HCT116 (cell line): ENCODE results near the gene ZNF76. TPM values are rescaled to one million over a fixed set of nuclear protein-coding genes. Genes with fewer than 3 reads are reported as not detected.

Source experiments
- ATAC-seq: fragments of 200-7000 bp; cut with Tn5 transposase; 2 replicates; pipeline ENCODE4 v1.9.1; 2020; ENCODE audit warnings: mild to moderate bottlenecking, moderate library complexity
- BruUV-seq: library from RNA; stranded (reverse); fragments of 400-500 nt; replicated peaks from 2 replicates; lab custom pipeline; 2021; lab: Mats Ljungman, UMichigan
- CTCF ChIA-PET: fragments of 300-600 bp; sonication (Branson Sonifier 250); formaldehyde crosslinking; loops from one replicate; lab custom pipeline; 2021; ENCODE audit warnings: antibody characterized with exemption; lab: Charles Lee
- POLR2A ChIA-PET: fragments of 300-600, 350-600 bp; sonication (Branson Sonifier 250); formaldehyde crosslinking; loops from one replicate; lab custom pipeline; 2021; ENCODE audit warnings: antibody characterized with exemption; lab: Charles Lee
- RAD21 ChIA-PET, 2 experiments: fragments of 300-600 bp; sonication (Branson Sonifier 250); formaldehyde crosslinking; loops; one replicate each; lab custom pipeline; 2023; ENCODE audit warnings: low total read pairs in 2 of 2; ENCODE audit not compliant: uncharacterized antibody in 2 of 2, unreplicated experiment in 2 of 2, low non-redundant PET in 1 of 2; lab: Charles Lee
- DNase-seq: peaks from one replicate; pipeline ENCODE4 v3.0.0-alpha.2; 2010; ENCODE audit warnings: low read depth, low spot score
- H2AFZ ChIP-seq: fragments of 200-600 bp; shearing (Covaris generic), sonication (generic); 2 replicates; pipeline ENCODE4 v1.6.1; 2017; ENCODE audit warnings: low read depth, mixed run types, mixed read lengths, antibody characterized with exemption, low read length; ENCODE audit not compliant: poor library complexity, severe bottlenecking
- H3K27ac ChIP-seq: 2 replicates; pipeline ENCODE4 v1.5.1; 2012; ENCODE audit warnings: low read depth, low read length
- H3K27me3 ChIP-seq: fragments of 200-600 bp; sonication (generic); 2 replicates; pipeline ENCODE4 v1.6.1; 2016; ENCODE audit warnings: mixed run types, low read length, mixed read lengths; ENCODE audit not compliant: insufficient read depth
- H3K36me3 ChIP-seq, 2 experiments: fragments of 200-500 bp in 1 of 2; fragments of 200-600 bp in 1 of 2; sonication (Bioruptor generic) in 1 of 2; sonication (generic) in 1 of 2; 2 replicates each; pipeline versions ENCODE4 v1.5.1 to v1.6.1; 2014 to 2016; ENCODE audit warnings: low read length in 2 of 2, inconsistent platforms in 1 of 2, mixed read lengths in 1 of 2, mixed run types in 1 of 2; ENCODE audit not compliant: insufficient read depth in 2 of 2, control insufficient read depth in 1 of 2
- H3K4me1 ChIP-seq, 2 experiments: fragments of 200-600 bp in 1 of 2; sonication (generic) in 1 of 2; 2 replicates each; pipeline versions ENCODE4 v1.5.1 to v1.6.1; 2012 to 2017; ENCODE audit warnings: low read length in 2 of 2, inconsistent platforms in 1 of 2, mild to moderate bottlenecking in 1 of 2, mixed read lengths in 1 of 2, mixed run types in 1 of 2, moderate library complexity in 1 of 2; ENCODE audit not compliant: insufficient read depth in 2 of 2, control insufficient read depth in 1 of 2
- H3K4me2 ChIP-seq: fragments of 200-600 bp; sonication (generic); 2 replicates; pipeline ENCODE4 v1.6.1; 2017; ENCODE audit warnings: mixed run types, low read length, mixed read lengths
- H3K4me3 ChIP-seq, 2 experiments: fragments of 200-600 bp in 1 of 2; sonication (generic) in 1 of 2; replicated peaks in 1 of 2; 2 replicates each; pipeline ENCODE4 v1.5.1; 2011 to 2016; ENCODE audit warnings: low read length in 2 of 2, control low read depth in 1 of 2, low read depth in 1 of 2, mild to moderate bottlenecking in 1 of 2, mixed read lengths in 1 of 2, mixed run types in 1 of 2
- H3K79me2 ChIP-seq: fragments of 200-600 bp; sonication (generic); 2 replicates; pipeline ENCODE4 v1.6.1; 2017; ENCODE audit warnings: mild to moderate bottlenecking, mixed run types, low read length, moderate library complexity, mixed read lengths; ENCODE audit not compliant: insufficient read depth
- H3K9ac ChIP-seq: fragments of 200-600 bp; sonication (generic); 2 replicates; pipeline ENCODE4 v1.6.1; 2016; ENCODE audit warnings: low read length, mixed read lengths
- H3K9me2 ChIP-seq: fragments of 200-600 bp; sonication (generic), shearing (Covaris generic); 2 replicates; pipeline ENCODE4 v1.6.1; 2017; ENCODE audit warnings: mixed run types, mild to moderate bottlenecking, moderate library complexity; ENCODE audit not compliant: insufficient read depth
- H3K9me3 ChIP-seq, 2 experiments: fragments of 200-500 bp in 1 of 2; fragments of 200-600 bp in 1 of 2; sonication (Bioruptor generic) in 1 of 2; sonication (generic) in 1 of 2; 2 replicates each; pipeline ENCODE4 v1.6.1; 2014 to 2017; ENCODE audit warnings: low read length in 2 of 2, mixed read lengths in 2 of 2, inconsistent platforms in 1 of 2, low read depth in 1 of 2, mild to moderate bottlenecking in 1 of 2, mixed run types in 1 of 2, moderate library complexity in 1 of 2; ENCODE audit not compliant: control insufficient read depth in 1 of 2, insufficient read depth in 1 of 2
- H4K20me1 ChIP-seq: fragments of 200-600 bp; sonication (generic), shearing (Covaris generic); 2 replicates; pipeline ENCODE4 v1.6.1; 2017; ENCODE audit warnings: mixed run types, mild to moderate bottlenecking, moderate library complexity; ENCODE audit not compliant: insufficient read depth
- ATF3 ChIP-seq: IDR thresholded peaks from 2 replicates; pipeline ENCODE4 v1.6.1; 2012
- CBX3 ChIP-seq: IDR thresholded peaks from 2 replicates; pipeline ENCODE4 v1.6.1; 2012; ENCODE audit warnings: low read depth
- CEBPB ChIP-seq: IDR thresholded peaks from 2 replicates; pipeline ENCODE4 v1.6.1; 2012; ENCODE audit warnings: low read depth
- ELF1 ChIP-seq: IDR thresholded peaks from 2 replicates; pipeline ENCODE4 v1.6.1; 2012; ENCODE audit warnings: low read depth, borderline replicate concordance
- EZH2 ChIP-seq: fragments of 200-600 bp; sonication (generic); IDR thresholded peaks from 2 replicates; pipeline ENCODE4 v1.6.1; 2017; ENCODE audit warnings: antibody characterized with exemption, mixed run types
- FOSL1 ChIP-seq: IDR thresholded peaks from 2 replicates; pipeline ENCODE4 v1.6.1; 2012; ENCODE audit warnings: low read depth
- JUND ChIP-seq: IDR thresholded peaks from 2 replicates; pipeline ENCODE4 v1.6.1; 2012
- MAX ChIP-seq: IDR thresholded peaks from 2 replicates; pipeline ENCODE4 v1.6.1; 2012
- POLR2A ChIP-seq: IDR thresholded peaks from 2 replicates; pipeline ENCODE4 v1.7.0; 2011; ENCODE audit warnings: borderline replicate concordance; ENCODE audit not compliant: insufficient read depth, insufficient read length; ENCODE audit errors: extremely low read depth
- POLR2AphosphoS5 ChIP-seq: IDR thresholded peaks from 2 replicates; pipeline ENCODE4 v1.6.1; 2011; ENCODE audit warnings: mild to moderate bottlenecking, low read depth, low read length, moderate library complexity
- RAD21 ChIP-seq: IDR thresholded peaks from 2 replicates; pipeline ENCODE4 v1.6.1; 2012; ENCODE audit warnings: low read depth, mild to moderate bottlenecking
- REST ChIP-seq: IDR thresholded peaks from 2 replicates; pipeline ENCODE4 v1.6.1; 2012; ENCODE audit warnings: low read depth
- SP1 ChIP-seq: IDR thresholded peaks from 2 replicates; pipeline ENCODE4 v1.6.1; 2012; ENCODE audit warnings: low read depth
- SRF ChIP-seq: IDR thresholded peaks from 2 replicates; pipeline ENCODE4 v1.6.1; 2012; ENCODE audit warnings: low read depth
- YY1 ChIP-seq: IDR thresholded peaks from 2 replicates; pipeline ENCODE4 v1.6.1; 2011; ENCODE audit warnings: low read length, low read depth, moderate library complexity, mild to moderate bottlenecking; ENCODE audit not compliant: insufficient replicate concordance; ENCODE audit errors: extremely low read depth
- ZBTB33 ChIP-seq: IDR thresholded peaks from 2 replicates; pipeline ENCODE4 v1.6.1; 2011; ENCODE audit warnings: mild to moderate bottlenecking, low read length, moderate library complexity; ENCODE audit not compliant: insufficient replicate concordance; ENCODE audit errors: extremely low read depth
- ZNF274 ChIP-seq: fragments of 200-500 bp; sonication (Bioruptor generic); IDR thresholded peaks from 2 replicates; pipeline ENCODE4 v1.6.1; 2014; ENCODE audit warnings: mild to moderate bottlenecking, low read depth, low read length, inconsistent platforms
- intact Hi-C: fragments of 100-400 bp; cut with micrococcal nuclease; formaldehyde crosslinking; loops from 2 replicates; pipeline ENCODE4 v1.10.0; 2022
- total RNA-seq: library from RNA; stranded (reverse); gene quantifications from one replicate; pipeline ENCODE4 v1.2.1, GENCODE V29; 2021; ENCODE audit not compliant: unreplicated experiment

ZNF76 gene
- total RNA-seq, 1 experiment from 2014 or later: 47.5 TPM

- ChIA-PET RAD21 (no interaction called here), CTCF (no interaction called here)
- no peak for ATAC-seq
These were observed 28.3 kb downstream of the ZNF76 start for GRCh38 chr6:35287671-35288396.

GRCh38 chr6:35288834-35289233, 29.3 kb downstream of the ZNF76 start:
- Histone ChIP-seq H3K4me3 (no peak overlapping the region), H3K9me2 (no peaks in the 10 kb centered on the region), H3K79me2 (no peaks in the 10 kb centered on the region), H4K20me1 (no peaks in the 10 kb centered on the region), H3K4me2 (no peak overlapping the region), H3K27me3 (no peaks in the 10 kb centered on the region), H3K9ac (no peak overlapping the region), H2AFZ (no peak overlapping the region), H3K27ac (no peak overlapping the region), H3K9me3 (no peaks in the 10 kb centered on the region), H3K36me3 (peaks cover 22 to 27% of the 10 kb centered on the region in 2 experiments; a peak in 3 of 4 replicates), H3K4me1 (no peaks in the 10 kb centered on the region)
- no TSS peak for BruUV-seq
- no peak for DNase-seq
- POLR2A ChIA-PET: no interaction called here
- CTCF ChIA-PET: interaction anchor here (0.7 kb wide), 1 partner anchor 29 kb away, joined by 3 read pairs; the partner anchor contains the start of gene ZNF76
- RAD21 ChIA-PET: no interaction called here
- intact Hi-C loops: no loop called here
- ATAC-seq: no peak
- TF ChIP-seq POLR2AphosphoS5 (no peak), POLR2A (no peak), ZBTB33 (no peak), EZH2 (no peak), REST (no peak), MAX (no peak), ELF1 (no peak), JUND (no peak), SRF (no peak), FOSL1 (no peak), ZNF274 (no peak), CBX3 (no peak), ATF3 (no peak), RAD21 (no peak)

More at GRCh38 chr6:35287671-35288396, 28.3 kb downstream of the ZNF76 start:
- POLR2A ChIA-PET: no interaction called here
- H3K4me2 ChIP-seq: no peak overlapping the region
- no peaks in the 10 kb centered on the region for H3K9me3 ChIP-seq
- H3K79me2 ChIP-seq: no peaks in the 10 kb centered on the region
- BruUV-seq: no TSS peak
- TF ChIP-seq CEBPB (no peak), YY1 (no peak), SP1 (no peak)
- H3K4me1 ChIP-seq: no peaks in the 10 kb centered on the region
- no peak overlapping the region for H2AFZ ChIP-seq
- H3K4me3 ChIP-seq: no peak overlapping the region
- intact Hi-C loops: no loop called here
- no peaks in the 10 kb centered on the region for H4K20me1 ChIP-seq
- no peak for DNase-seq
- no peaks in the 10 kb centered on the region for H3K27me3 ChIP-seq
- peaks cover 24 to 25% of the 10 kb centered on the region in 2 experiments; a peak in 3 of 4 replicates for H3K36me3 ChIP-seq
- H3K27ac ChIP-seq: no peak overlapping the region
- H3K9ac ChIP-seq: no peak overlapping the region
- no peaks in the 10 kb centered on the region for H3K9me2 ChIP-seq
